Left colon (tissue), 2 donors: Measurements from ENCODE around the gene CSE1L. TPM values are rescaled to one million over a fixed set of nuclear protein-coding genes. Genes with fewer than 3 reads are reported as not detected.
"Not testable (repeated sequence)": the region's sequence is repeated elsewhere in the genome, so short reads cannot be mapped to it uniquely, and the experiment has no call there.

Experiments
- ATAC-seq: fragments of 200-7000 bp; cut with Tn5 transposase; one replicate; pipeline ENCODE4 v1.9.1; 2020; ENCODE audit warnings: mild to moderate bottlenecking, moderate library complexity
- DNase-seq, 2 donors: peaks; one replicate each; pipeline ENCODE4 v3.0.0-alpha.2; 2020
- intact Hi-C, 2 donors: fragments of 100-400 bp; cut with DNase I in 1 of 2; cut with micrococcal nuclease in 1 of 2; formaldehyde crosslinking; loops; one replicate each; pipeline versions ENCODE4 v1.11.2 to v1.14.0; 2022; cut with DNase I, micrococcal nuclease
- total RNA-seq, 2 donors: library from RNA; stranded (reverse); fragmentation: NEBNext Ultra II Directional; extraction: Animal tissue kit (Norgen Biotek cat#: 25700); gene quantifications; one replicate each; pipeline ENCODE4 v1.2.1, GENCODE V29; 2021
- donor health status: DM: no; HTN: no; CAD: no.
- donor health status: DM: yes; HTN: yes; CAD: no.

CSE1L gene
- total RNA-seq, 2 donors from 2014 or later = 21.7 to 26.4 TPM

DNA sequence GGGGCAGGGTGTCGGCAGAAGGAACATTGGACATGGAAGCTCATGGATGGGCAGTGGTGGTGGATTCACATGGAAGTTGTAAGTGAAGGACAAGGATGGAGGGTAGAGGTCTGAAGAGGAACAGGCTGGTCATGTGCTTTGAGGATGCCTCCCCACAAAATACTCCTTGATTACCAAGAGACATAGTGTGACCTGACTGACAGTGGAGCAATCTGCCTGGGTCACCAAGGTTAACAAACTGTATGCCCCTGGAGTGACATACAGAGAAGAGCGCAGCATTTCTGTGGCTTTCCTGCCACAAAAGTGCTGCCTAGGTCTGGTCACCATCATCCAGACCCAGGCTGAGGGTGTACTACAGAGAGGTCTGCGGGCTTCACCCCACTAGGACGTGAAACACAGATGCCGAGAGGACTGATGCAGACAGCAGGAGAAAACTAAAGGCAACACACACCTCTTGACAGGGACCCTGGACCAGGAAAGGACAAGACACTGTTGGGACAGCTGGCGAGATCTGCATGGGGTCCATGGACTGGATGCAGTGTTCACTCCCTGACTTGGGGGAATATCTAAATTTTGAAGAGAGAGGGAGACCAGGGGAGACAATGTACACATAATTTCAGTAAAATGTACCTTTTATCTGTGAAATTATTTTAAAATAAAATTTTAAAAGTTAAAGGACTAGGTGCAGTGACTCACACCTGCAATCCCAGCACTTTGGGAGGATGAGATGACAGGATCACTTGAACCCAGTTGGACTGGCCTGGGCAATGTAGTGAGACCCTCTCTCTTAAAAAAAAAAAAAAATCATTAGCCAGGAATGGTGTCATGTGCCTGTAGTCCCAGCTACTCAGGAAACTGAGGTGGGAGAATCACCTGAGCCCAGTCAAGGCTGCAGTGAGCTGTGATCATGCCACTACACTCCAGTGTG is 64.9 kb downstream of the CSE1L start:
- DNase-seq (no peak), ATAC-seq (peak; percentile 9)
- intact Hi-C loops = no loop called here

DNA sequence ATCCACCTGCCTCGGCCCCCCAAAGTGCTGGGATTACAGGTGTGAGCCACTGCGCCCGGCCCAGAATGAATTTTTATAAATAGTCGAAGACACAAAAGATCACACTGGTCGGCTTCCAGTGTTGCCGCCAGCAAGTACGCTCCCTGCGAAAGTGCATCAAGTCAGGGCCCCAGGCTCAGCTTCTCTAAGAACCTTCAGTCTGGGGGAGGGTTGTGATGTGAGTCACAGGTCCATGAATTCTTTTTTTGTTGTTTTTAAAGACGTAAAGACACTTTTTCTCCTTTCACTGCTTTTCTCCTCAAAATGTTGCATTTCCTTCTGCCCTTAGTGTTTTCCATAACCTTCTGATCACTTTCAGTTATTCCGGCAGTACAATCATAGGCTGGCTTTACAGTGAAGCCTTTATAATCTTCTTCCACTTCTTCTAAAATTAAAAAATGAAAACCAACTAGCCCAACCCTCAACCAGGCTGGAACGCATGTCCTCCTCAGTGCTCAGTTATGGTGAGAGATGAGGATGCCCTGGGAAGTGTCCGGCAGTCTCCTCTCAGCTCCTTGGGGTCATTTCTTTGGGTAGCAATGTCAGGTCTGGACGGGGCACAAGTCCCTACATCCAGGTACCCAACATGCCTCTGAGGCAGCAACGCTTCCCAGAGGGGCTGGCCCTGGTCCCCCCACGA is 66.6 kb downstream of the CSE1L start:
- intact Hi-C loops = no loop called here
- ATAC-seq (no peak), DNase-seq (no peak)

DNA sequence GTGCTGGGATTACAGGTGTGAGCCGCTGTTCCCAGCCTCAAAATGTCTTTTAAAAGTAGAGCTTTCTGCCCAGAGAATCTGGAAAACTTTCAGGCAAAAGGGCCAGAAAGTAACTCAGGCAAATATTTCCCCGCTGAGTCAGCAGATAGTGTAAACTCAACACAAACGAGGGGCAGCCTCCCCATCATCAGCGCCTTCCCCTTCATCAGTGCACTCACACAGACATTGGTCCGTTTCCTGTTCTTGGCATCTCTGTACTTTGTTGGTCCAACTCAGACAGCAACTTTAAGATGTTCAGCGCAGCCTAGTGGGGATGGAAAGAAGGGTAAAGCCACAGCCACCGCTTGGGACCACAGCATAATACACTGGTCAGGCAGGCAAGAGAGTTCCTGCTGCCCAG is 69.5 kb downstream of the CSE1L start:
- intact Hi-C loops = no loop called here
- DNase-seq (no peak), ATAC-seq (no peak)

DNA sequence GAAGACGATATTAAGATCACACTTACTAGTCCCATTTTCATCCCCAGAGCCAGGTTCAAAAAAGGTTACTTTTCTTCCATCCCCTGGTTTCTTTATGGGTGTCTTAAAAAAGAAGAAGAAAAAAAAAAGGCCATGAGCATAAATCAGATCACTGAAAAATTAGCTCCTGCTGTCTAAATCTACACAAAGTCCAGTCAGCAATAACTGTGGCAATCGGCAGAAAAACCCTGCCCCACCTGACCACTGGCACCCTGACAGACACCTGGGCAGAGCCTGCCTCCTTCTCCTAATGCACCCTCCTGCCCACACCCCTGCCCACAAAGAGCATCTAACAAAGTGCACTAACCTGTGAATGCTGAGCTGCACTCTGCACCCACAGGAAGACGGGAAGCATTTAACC is 72.2 kb downstream of the CSE1L start:
- no peak for ATAC-seq
- intact Hi-C loops = no loop called here
- DNase-seq = no peak

- no peak for DNase-seq
- no peak for ATAC-seq
- intact Hi-C loops = no loop called here
These were observed 73.9 kb downstream of the CSE1L start for GRCh38 chr20:49119988-49120387.

GRCh38 chr20:49122920-49123319 is 76.8 kb downstream of the CSE1L start:
- intact Hi-C loops = no loop called here
- ATAC-seq (no peak), DNase-seq (no peak)

DNA sequence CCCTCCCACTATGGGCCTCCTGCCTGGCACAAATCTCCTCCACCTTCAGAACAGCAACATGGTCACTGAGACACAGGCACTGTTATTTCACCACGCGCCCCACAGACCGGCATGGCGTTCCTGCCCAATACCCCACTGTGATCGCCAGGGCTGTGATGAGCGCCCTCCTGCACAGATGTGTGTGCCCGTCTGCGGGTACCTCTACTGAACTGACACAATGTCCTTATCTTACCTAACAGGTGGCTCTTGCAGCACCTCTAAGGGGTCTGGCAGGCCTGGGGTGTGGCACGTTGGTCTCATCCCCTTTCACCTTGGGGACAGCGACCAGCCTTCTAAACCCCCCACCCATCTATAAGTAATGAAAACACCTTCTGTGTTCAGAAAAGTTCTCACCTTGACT is 77.9 kb downstream of the CSE1L start:
- intact Hi-C loops = no loop called here
- ATAC-seq = no peak
- no peak for DNase-seq

DNA sequence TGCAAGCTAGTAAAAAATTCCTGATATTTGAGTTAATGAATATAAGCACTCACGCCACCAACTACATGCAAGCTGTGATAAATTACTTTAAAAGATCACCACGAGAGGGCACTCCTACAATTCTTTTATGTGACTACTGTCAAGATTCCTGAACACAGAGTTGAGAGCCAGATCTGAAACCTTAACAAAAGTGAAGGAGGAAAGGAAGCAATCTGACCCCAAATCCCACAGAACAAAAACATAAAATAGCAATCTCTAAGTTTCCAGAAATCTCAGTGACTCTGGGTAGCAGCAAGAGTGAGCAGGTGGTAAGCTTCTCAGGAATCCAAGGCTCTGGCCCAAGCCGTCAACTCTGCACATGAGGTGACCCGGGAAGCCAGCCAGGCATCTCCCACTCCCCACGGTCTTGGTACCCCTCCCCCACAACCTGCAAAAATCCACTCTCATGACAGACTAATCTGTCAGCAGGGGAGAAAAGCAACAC is 86.9 kb downstream of the CSE1L start:
- ATAC-seq (peak; percentile 85), DNase-seq (no peak)
- intact Hi-C loops = loop anchor here (5.0 kb wide), 1 partner anchor 84 kb away; the partner anchor contains the start of gene DDX27 (in 2 of the 2)

DNA sequence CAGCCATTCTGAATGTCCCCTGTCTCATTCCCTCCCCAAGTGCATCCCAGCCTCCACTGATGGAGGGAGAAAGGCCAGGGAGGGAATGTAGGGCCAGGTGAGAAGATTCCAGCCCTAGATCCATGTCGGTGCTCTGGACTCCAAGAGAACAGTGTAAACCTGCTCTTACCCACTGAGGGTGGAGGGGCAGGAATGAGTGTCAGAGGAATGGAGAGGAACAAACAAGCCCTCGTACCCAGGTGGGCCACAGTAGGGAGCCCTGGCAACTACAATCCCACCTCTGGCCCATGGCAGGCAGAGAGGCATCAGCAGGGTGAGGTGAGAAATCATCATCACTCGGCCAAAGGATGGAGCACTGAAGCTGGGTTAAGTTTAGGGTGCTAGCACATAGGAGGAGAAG is 87.5 kb downstream of the CSE1L start:
- intact Hi-C loops = loop anchor here (5.0 kb wide), 1 partner anchor 84 kb away; the partner anchor contains the start of gene DDX27 (in 2 of the 2)
- no peak for ATAC-seq
- DNase-seq = no peak

GRCh38 chr20:49134797-49135196 is 88.7 kb downstream of the CSE1L start:
- ATAC-seq, DNase-seq: not testable (repeated sequence)
- intact Hi-C loops = loop anchor here (5.0 kb wide), 1 partner anchor 83 kb away; the partner anchor contains the start of gene DDX27 (in 2 of the 2)

GRCh38 chr20:49136817-49137571 is 90.9 kb downstream of the CSE1L start:
- ATAC-seq (no peak), DNase-seq (no peak)
- intact Hi-C loops = no loop called here

GRCh38 chr20:49138431-49138830 is 92.3 kb downstream of the CSE1L start:
- ATAC-seq = no peak
- intact Hi-C loops = no loop called here
- no peak for DNase-seq

GRCh38 chr20:49140411-49140810 is 94.3 kb downstream of the CSE1L start:
- DNase-seq (no peak), ATAC-seq (no peak)
- intact Hi-C loops = no loop called here

DNA sequence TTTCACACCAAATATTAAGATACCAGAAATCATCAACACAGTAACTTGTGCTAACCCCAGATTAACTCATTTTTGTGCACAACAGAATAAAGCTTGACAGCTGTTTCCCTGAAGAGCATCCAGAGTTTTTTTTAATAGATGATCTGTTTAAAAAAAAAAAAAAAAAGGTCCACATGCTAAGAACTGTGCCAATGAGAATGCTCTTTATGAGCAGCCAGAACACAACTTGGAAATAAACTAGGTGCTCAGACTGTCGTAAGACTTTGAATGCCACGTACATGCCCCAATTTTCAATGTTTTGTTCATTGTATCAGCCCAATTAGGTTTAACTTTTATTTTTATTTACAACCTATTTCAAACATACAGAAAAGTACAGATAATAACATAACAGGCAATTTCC is 94.7 kb downstream of the CSE1L start:
- ATAC-seq (no peak), DNase-seq (no peak)
- intact Hi-C loops = no loop called here

Other genes with a start within 250 kb of the CSE1L start
- gene PREX1, start 218.3 kb upstream of the CSE1L start, total RNA-seq = 10 to 100 TPM in 1 of 2 donors, 1 to 10 TPM in 1; 6.2 to 11.8 TPM
- gene ARFGEF2, start 124.6 kb upstream of the CSE1L start, total RNA-seq = 10 to 100 TPM; 58.7 to 87.1 TPM
- 10 to 100 TPM; 82.3 to 96.2 TPM for gene STAU1, start 142.0 kb downstream of the CSE1L start, total RNA-seq
- 10 to 100 TPM; 28.3 TPM for gene DDX27, start 173.1 kb downstream of the CSE1L start, total RNA-seq
- gene ZNFX1, start 231.7 kb downstream of the CSE1L start, total RNA-seq = 10 to 100 TPM; 28.5 to 29.8 TPM